Measurements from ENCODE around the gene ZNF800.

DNA sequence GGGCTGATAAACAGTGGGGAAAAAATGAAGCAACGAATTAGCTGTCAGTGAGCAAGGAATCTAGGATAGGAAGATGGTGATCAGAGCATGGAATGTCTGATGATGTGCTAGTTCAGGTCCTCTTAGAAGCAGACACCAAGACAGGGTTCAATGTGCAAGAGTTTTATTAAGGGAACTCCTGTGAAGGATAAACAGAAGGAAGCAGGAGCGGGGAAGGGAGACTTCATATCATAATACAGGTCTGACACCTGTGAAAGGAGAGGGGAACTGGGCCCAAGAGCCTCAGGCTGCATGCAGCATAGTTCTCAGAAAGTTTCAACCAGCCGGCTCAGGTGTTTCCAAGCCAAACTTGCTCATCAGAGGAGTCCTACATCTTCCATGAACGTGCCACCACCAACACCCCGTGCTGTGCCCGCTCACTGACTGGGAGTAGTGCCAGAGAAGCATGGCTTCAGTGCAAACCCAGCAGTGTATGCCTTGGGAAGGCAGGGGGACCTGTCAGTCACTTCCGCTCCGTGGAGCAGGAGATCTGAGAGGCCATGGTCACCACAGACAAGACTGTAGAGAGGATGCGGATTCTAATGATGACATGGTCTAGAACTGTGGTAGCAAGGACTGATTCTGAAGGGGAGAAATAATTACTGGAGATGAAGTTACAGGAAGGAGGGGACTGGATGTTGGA lies 45.8 kb downstream of the ZNF800 start:
- TF ChIP-seq, protein P1, sequence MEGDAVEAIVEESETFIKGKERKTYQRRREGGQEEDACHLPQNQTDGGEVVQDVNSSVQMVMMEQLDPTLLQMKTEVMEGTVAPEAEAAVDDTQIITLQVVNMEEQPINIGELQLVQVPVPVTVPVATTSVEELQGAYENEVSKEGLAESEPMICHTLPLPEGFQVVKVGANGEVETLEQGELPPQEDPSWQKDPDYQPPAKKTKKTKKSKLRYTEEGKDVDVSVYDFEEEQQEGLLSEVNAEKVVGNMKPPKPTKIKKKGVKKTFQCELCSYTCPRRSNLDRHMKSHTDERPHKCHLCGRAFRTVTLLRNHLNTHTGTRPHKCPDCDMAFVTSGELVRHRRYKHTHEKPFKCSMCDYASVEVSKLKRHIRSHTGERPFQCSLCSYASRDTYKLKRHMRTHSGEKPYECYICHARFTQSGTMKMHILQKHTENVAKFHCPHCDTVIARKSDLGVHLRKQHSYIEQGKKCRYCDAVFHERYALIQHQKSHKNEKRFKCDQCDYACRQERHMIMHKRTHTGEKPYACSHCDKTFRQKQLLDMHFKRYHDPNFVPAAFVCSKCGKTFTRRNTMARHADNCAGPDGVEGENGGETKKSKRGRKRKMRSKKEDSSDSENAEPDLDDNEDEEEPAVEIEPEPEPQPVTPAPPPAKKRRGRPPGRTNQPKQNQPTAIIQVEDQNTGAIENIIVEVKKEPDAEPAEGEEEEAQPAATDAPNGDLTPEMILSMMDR (optimal IDR thresholded peaks at IDR 0.05 in 1 of 3, IDR thresholded peaks at IDR 0.05 in 1 of 3, conservative IDR thresholded peaks at IDR 0.05 in 1 of 3; ENCODE audit: extremely low read depth in 1 of 3, insufficient read depth in 2 of 3, low read length in 3 of 3): no peak
- no peak for TF ChIP-seq EZH2 (IDR thresholded peaks at IDR 0.05; ENCODE audit: low read length)
